Measurements from ENCODE around the gene MYH4.

DNA sequence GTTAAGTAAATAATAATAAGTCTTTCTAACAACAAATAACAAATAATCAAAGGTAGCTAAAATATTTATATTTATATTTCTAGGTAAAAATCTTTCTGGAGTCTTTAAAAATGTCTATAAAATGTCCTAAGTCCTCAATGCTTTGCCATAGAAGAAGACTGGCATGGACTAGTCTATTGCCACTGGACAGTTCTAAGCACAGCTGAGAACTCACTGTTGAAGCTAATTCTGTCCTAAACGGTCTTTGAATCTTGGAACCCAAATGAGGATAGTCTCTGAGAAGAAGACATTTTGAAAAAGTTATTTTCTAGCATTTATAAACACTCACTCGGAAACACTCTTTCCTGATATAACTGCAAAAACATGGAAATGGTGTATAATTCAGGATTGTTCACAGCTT lies 48.1 kb downstream of the MYH4 start:
- TF ChIP-seq, protein P1, sequence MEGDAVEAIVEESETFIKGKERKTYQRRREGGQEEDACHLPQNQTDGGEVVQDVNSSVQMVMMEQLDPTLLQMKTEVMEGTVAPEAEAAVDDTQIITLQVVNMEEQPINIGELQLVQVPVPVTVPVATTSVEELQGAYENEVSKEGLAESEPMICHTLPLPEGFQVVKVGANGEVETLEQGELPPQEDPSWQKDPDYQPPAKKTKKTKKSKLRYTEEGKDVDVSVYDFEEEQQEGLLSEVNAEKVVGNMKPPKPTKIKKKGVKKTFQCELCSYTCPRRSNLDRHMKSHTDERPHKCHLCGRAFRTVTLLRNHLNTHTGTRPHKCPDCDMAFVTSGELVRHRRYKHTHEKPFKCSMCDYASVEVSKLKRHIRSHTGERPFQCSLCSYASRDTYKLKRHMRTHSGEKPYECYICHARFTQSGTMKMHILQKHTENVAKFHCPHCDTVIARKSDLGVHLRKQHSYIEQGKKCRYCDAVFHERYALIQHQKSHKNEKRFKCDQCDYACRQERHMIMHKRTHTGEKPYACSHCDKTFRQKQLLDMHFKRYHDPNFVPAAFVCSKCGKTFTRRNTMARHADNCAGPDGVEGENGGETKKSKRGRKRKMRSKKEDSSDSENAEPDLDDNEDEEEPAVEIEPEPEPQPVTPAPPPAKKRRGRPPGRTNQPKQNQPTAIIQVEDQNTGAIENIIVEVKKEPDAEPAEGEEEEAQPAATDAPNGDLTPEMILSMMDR (IDR thresholded peaks at IDR 0.05; ENCODE audit: low read depth, low read length, missing input control) = no peak
- TF ChIP-seq, protein P2, sequence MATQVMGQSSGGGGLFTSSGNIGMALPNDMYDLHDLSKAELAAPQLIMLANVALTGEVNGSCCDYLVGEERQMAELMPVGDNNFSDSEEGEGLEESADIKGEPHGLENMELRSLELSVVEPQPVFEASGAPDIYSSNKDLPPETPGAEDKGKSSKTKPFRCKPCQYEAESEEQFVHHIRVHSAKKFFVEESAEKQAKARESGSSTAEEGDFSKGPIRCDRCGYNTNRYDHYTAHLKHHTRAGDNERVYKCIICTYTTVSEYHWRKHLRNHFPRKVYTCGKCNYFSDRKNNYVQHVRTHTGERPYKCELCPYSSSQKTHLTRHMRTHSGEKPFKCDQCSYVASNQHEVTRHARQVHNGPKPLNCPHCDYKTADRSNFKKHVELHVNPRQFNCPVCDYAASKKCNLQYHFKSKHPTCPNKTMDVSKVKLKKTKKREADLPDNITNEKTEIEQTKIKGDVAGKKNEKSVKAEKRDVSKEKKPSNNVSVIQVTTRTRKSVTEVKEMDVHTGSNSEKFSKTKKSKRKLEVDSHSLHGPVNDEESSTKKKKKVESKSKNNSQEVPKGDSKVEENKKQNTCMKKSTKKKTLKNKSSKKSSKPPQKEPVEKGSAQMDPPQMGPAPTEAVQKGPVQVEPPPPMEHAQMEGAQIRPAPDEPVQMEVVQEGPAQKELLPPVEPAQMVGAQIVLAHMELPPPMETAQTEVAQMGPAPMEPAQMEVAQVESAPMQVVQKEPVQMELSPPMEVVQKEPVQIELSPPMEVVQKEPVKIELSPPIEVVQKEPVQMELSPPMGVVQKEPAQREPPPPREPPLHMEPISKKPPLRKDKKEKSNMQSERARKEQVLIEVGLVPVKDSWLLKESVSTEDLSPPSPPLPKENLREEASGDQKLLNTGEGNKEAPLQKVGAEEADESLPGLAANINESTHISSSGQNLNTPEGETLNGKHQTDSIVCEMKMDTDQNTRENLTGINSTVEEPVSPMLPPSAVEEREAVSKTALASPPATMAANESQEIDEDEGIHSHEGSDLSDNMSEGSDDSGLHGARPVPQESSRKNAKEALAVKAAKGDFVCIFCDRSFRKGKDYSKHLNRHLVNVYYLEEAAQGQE (IDR thresholded peaks at IDR 0.05) = no peak
- no peak for TF ChIP-seq TAF1 (conservative IDR thresholded peaks at IDR 0.05)

All from liver (tissue), 3 donors.